NT2/D1 (cell line): Measurements from ENCODE around the gene TOR4A.

ENCODE experiments used
- DNase-seq: peaks from one replicate; pipeline ENCODE4 v3.0.0-alpha.2; 2011; ENCODE audit warnings: low read depth, low spot score
- H3K27me3 ChIP-seq: 2 replicates; pipeline ENCODE4 v1.6.0; 2011; ENCODE audit warnings: mild to moderate bottlenecking; ENCODE audit not compliant: insufficient read length, insufficient read depth
- H3K36me3 ChIP-seq: 2 replicates; pipeline ENCODE4 v1.6.1; 2011; ENCODE audit warnings: mild to moderate bottlenecking, low read length, mixed read lengths; ENCODE audit not compliant: insufficient read depth, insufficient read length
- H3K4me1 ChIP-seq: 2 replicates; pipeline ENCODE4 v1.5.1; 2011; ENCODE audit not compliant: insufficient read depth, insufficient read length
- H3K4me3 ChIP-seq: 2 replicates; pipeline ENCODE4 v1.5.1; 2011; ENCODE audit warnings: low read depth; ENCODE audit not compliant: insufficient read length
- H3K9ac ChIP-seq: 2 replicates; pipeline ENCODE4 v1.6.0; 2011; ENCODE audit warnings: low read depth; ENCODE audit not compliant: insufficient read length
- H3K9me3 ChIP-seq: 2 replicates; pipeline ENCODE4 v1.5.1; 2011; ENCODE audit warnings: mild to moderate bottlenecking, low read length; ENCODE audit not compliant: insufficient read depth
- SUZ12 ChIP-seq: IDR thresholded peaks from 2 replicates; pipeline ENCODE4 v1.6.1; 2011; ENCODE audit not compliant: insufficient read length, insufficient read depth; ENCODE audit errors: extremely low read depth
- YY1 ChIP-seq: IDR thresholded peaks from 2 replicates; pipeline ENCODE4 v1.6.1; 2011; ENCODE audit not compliant: insufficient read length, insufficient read depth
- ZNF274 ChIP-seq: IDR thresholded peaks from 2 replicates; pipeline ENCODE4 v1.6.1; 2011; ENCODE audit warnings: mild to moderate bottlenecking, low read depth, low read length

Gene TOR4A

DNA sequence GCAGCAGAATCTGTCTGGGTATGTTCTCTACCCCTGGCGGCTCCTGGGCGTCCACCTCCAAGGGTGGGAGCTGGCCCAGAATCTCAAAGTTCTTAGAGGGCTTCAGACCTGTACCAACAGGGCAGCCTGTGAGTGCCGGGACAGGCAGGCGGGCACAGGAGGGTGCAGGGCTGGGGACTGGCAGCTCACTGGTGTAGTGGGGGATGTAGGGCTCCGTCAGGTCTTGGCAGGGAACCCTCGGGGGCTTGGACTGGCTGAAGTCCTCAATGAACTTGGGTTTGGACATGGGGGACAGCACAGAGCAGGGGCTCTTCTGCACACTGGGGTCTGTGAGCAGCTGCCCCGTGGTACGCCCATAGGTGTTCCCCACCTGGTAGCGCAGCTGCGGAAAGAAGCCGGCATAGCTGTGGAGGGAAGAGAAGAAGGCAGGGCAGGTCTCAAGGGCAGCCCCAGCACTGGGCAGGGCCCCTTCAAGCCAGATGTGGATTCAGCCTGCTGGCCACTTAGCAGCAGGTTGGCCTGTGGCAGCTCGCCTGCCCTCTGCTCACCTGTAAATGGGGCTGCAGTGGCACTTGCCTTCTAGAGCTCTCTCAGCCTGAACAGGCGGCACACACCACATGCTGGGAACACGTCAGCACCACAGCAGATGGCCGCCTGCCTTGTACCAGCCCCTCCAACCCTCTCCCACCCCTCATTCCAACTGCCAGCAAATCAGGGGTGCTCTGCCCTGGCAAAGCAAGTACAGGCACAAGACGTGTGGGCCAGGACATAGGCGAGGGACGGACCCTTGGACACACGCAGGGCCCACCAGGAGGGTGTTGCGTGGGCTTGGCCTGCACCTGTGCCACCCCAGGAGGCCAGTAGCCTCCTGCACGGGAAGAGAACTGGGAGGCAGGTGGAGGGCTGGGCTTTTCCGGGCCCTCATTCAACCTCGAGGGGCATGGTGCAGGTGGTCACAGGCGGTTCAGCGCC lies 31.8 kb upstream of the TOR4A start:
- Histone ChIP-seq H3K4me3 (no peak overlapping the region), H3K4me1 (peaks cover 41% of the 10 kb centered on the region), H3K36me3 (peaks cover 27% of the 10 kb centered on the region), H3K27me3 (peaks cover 6% of the 10 kb centered on the region), H3K9me3 (no peaks in the 10 kb centered on the region), H3K9ac (no peak overlapping the region)
- DNase-seq = no peak
- no peak for TF ChIP-seq SUZ12
- no peak for TF ChIP-seq ZNF274
- TF ChIP-seq YY1 = no peak

DNA sequence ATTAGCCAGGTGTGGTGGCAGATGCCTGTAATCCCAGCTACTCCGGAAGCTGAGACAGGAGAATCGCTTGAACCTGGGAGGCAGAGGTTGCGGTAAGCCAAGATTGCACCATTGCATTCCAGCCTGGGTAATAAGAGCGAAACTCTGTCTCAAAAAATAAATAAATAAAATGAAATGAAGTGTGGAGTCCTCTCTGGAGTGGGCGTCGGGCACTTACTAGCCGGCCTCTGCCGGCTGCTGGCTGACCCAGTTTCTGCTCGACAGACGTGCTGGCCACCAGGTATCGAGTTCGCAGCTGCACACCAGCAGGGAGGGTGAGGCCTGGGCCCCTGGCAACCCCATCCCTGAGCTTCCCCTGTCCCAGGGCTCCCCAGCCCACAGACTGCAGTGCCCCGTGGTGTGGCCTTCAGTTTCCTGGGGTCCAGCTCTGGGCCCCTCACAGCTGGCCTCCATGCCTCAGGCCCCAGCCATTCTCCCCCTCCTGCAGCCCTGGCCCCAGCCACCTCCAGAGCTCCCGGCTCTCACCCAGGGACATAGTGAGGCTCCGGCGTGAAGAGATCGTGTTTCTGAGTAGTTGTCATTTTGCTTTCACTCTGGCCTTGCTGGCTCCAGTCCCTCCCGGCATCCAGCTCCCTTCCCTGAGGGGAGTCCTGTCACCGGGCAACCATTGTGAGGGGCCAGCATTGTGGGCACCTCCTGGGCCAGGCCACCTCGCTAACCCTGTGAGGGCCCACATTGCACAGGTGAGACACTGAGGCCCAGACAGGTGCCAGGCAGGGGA lies 30.2 kb upstream of the TOR4A start:
- H3K27me3 ChIP-seq = peaks cover 6% of the 10 kb centered on the region
- DNase-seq = no peak
- H3K4me1 ChIP-seq = peaks cover 45% of the 10 kb centered on the region
- H3K36me3 ChIP-seq = peaks cover 18% of the 10 kb centered on the region
- no peaks in the 10 kb centered on the region for H3K9me3 ChIP-seq
- TF ChIP-seq ZNF274 = no peak
- TF ChIP-seq YY1 = no peak
- TF ChIP-seq SUZ12 = no peak
- H3K4me3 ChIP-seq = no peak overlapping the region
- H3K9ac ChIP-seq = peak overlapping the region; percentile 39

GRCh38 chr9:137247916-137248175 lies 29.7 kb upstream of the TOR4A start:
- no peak for DNase-seq
- Histone ChIP-seq H3K9me3 (no peaks in the 10 kb centered on the region), H3K36me3 (peaks cover 13% of the 10 kb centered on the region), H3K4me1 (peaks cover 41% of the 10 kb centered on the region), H3K27me3 (peaks cover 6% of the 10 kb centered on the region), H3K9ac (peak overlapping the region; percentile 39), H3K4me3 (no peak overlapping the region)
- TF ChIP-seq ZNF274 (no peak), YY1 (no peak), SUZ12 (no peak)

GRCh38 chr9:137250329-137251193 lies 27.0 kb upstream of the TOR4A start:
- no peak overlapping the region for H3K9ac ChIP-seq
- no peak overlapping the region for H3K4me3 ChIP-seq
- peaks cover 43% of the 10 kb centered on the region for H3K4me1 ChIP-seq
- DNase-seq = no peak
- no peaks in the 10 kb centered on the region for H3K36me3 ChIP-seq
- H3K27me3 ChIP-seq = peaks cover 6% of the 10 kb centered on the region
- TF ChIP-seq ZNF274 (no peak), SUZ12 (no peak), YY1 (no peak)
- H3K9me3 ChIP-seq = no peaks in the 10 kb centered on the region

DNA sequence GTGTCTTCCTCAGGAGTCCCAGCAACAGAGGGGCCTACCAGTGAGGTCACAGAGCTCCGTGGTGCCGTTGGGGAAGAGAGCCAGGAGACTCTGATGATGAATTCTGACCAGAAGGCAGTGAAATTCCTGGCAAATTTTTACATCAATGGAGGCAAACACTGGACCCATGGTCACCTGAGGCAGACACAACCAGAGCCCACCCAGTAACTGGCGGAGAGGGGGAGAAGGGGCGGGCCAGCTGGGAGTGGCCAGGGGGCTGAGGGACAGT lies 26.4 kb upstream of the TOR4A start, which contains the start of gene STPG3:
TSS of gene STPG3 (plus strand) at position 93 of the 268 bp plus-strand sequence. CDS start at position 94, 1 bp downstream.
- H3K4me1 ChIP-seq = peaks cover 43% of the 10 kb centered on the region
- TF ChIP-seq ZNF274 (no peak), SUZ12 (no peak), YY1 (no peak)
- H3K27me3 ChIP-seq = peaks cover under 1% of the 10 kb centered on the region
- peak within 1 kb of the TSS; percentile 57 for H3K9ac ChIP-seq
- no peak for DNase-seq
- no peaks in the 10 kb centered on the region for H3K9me3 ChIP-seq
- H3K4me3 ChIP-seq = no peak within 1 kb of the TSS
- H3K36me3 ChIP-seq = peaks cover 4% of the 10 kb centered on the region

GRCh38 chr9:137251490-137252268 lies 25.8 kb upstream of the TOR4A start:
- Histone ChIP-seq H3K36me3 (peaks cover 9% of the 10 kb centered on the region), H3K27me3 (no peaks in the 10 kb centered on the region), H3K4me3 (no peak overlapping the region), H3K9me3 (no peaks in the 10 kb centered on the region), H3K9ac (peak overlapping the region; percentile 57), H3K4me1 (peaks cover 42% of the 10 kb centered on the region)
- DNase-seq = no peak
- TF ChIP-seq YY1 (no peak), SUZ12 (no peak), ZNF274 (no peak)
